ENCODE measurements around the gene SGPP1. TPM values are rescaled to one million over a fixed set of nuclear protein-coding genes. Genes with fewer than 3 reads are reported as not detected.
A peak's percentile ranks its signal among the peaks of the same experiment; 100 is the strongest.
"Not testable (repeated sequence)": the region's sequence is repeated elsewhere in the genome, so short reads cannot be mapped to it uniquely, and the experiment has no call there.

SGPP1 gene
- total RNA-seq, 2 donors from 2014 or later: 16.4 to 17.7 TPM

GRCh38 chr14:63730659-63731058 lies 2.8 kb upstream of the SGPP1 start:
- intact Hi-C loops (cut with DNase I): no loop called here
- no peak for DNase-seq (ENCODE audit: low spot score)

DNA sequence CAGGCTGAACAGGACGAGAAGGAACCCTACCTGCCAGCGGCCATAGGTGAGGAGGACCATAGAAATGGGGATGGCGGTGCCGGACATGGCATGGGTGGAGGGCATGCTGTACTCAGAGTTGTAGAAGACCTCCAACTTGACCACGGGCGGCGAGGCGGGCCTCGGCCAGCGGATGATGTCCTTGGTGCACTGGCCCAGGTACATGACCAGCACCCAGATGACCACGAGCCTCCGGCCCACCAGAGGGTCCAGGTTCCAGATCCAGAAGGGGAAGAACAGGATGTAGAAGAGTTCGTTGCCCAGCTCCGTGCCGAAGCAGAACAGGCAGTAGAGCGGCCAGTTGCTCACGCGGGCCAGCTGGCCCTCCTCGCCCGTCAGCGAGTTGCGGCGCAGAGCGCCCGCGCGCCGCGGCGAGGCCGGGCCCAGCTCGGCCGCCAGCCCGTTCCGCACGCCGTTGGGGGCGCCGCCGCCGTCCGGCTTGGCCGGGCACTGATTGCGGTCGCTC lies 582 bp downstream of the SGPP1 start:
- intact Hi-C loops (cut with DNase I): no loop called here
- DNase-seq (ENCODE audit: low spot score): peak; percentile 84

DNA sequence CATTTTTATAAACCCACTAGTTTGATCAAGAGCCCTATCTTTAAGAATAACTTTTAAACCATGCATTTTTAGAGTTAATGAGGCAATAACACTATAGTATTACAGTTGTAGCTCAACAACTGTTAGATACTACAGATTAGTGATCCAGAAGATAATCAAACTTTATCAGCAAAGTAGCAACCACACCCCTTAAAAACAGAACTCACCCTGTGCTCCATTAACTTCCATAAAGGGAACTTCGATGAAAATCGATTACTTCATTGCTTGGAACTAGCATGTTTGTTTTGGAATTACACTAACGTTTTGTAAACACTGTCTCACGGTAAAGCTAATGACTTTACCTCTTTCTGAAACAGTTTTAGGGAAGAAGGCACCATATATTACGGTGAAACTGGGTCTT lies 1.4 kb downstream of the SGPP1 start:
- no peak for DNase-seq (ENCODE audit: low spot score)
- intact Hi-C loops (cut with DNase I): no loop called here

- DNase-seq (ENCODE audit: low spot score): no peak
- intact Hi-C loops (cut with DNase I): no loop called here
These were observed 1.9 kb downstream of the SGPP1 start for GRCh38 chr14:63725786-63726460.

DNA sequence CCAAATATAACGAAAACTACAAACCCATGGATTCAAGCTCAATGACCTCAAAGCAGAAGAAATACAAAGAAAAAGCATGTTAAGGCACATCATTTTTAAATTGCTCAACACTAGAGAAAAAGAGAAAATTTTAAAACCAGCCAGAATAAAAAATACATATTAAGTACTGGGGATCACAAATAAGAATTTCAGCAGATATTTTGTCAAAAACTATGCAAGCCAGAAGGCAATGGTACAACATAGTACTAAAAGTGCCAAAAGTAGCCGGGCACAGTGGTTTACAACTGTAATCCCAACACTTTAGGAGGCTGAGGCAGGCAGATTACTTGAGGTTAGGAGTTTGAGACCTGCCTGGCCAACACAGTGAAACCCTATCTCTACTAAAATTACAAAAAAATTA lies 10.2 kb downstream of the SGPP1 start:
- DNase-seq (ENCODE audit: low spot score): no peak
- intact Hi-C loops (cut with DNase I): no loop called here

DNA sequence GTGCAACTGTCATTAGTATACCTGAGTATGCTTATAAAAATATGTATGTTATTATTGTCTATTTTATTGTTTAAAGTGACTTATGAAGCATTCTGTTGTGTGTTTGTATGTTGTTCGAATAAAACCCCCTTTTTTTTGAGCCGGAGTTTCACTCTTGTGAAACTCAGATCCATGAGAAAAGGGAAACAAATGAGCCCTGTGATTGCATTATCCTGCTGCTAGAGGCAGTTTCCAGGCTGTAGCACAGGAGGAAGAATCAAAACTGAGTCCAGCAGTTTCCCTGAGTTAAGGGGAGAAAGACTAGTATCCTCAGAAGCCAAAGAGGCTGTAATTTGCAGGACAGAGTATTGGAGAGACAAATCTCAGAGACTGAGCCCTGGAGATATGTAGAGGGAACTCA lies 12.5 kb downstream of the SGPP1 start:
- intact Hi-C loops (cut with DNase I): no loop called here
- DNase-seq (ENCODE audit: low spot score): no peak

GRCh38 chr14:63713764-63714163 lies 14.1 kb downstream of the SGPP1 start:
- intact Hi-C loops (cut with DNase I): no loop called here
- no peak for DNase-seq (ENCODE audit: low spot score)

- DNase-seq (ENCODE audit: low spot score): no peak
- intact Hi-C loops (cut with DNase I): no loop called here
These were observed 14.8 kb downstream of the SGPP1 start for GRCh38 chr14:63713058-63713457.

DNA sequence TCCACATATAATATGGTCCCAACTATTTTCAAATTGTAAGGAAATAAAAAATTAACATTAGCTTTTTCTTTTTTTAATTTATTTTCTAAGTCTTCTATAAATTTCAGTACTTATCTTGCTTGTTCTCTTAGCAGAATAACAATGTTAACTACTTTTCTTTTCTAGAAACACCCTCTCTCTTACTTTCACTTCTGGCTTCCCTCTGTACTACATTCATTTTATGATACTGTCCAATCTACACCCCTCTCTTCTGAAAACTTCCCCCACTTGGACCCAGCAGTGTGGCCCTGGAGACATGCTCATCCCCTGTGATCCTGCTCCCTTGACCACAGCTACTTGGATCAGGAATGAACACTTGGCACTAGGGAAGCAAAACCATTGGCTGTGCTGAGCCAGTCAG lies 15.7 kb downstream of the SGPP1 start:
- intact Hi-C loops (cut with DNase I): no loop called here
- DNase-seq (ENCODE audit: low spot score): no peak

DNA sequence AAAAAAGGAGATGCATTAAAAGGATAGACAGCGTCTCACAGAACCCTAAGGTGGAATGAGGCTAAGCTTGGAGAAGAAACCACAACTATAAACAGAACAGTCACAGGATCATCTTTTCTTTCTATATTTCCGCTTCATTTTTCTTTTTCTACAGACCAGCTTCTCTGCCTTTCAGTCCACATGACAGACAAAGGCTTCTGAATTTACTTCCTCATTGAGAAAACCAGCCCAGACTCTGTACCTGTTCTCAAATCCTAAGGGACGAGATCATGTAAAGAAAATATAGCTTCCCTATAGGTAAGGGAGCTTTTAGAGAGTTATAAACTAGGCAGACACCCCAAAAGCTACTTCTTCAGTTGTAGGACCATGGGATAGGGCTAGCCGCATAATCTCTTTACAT lies 17.4 kb downstream of the SGPP1 start:
- intact Hi-C loops (cut with DNase I): no loop called here
- DNase-seq (ENCODE audit: low spot score): no peak

- DNase-seq (ENCODE audit: low spot score): no peak
- intact Hi-C loops (cut with DNase I): no loop called here
These were observed 18.3 kb downstream of the SGPP1 start for GRCh38 chr14:63709589-63709988.

DNA sequence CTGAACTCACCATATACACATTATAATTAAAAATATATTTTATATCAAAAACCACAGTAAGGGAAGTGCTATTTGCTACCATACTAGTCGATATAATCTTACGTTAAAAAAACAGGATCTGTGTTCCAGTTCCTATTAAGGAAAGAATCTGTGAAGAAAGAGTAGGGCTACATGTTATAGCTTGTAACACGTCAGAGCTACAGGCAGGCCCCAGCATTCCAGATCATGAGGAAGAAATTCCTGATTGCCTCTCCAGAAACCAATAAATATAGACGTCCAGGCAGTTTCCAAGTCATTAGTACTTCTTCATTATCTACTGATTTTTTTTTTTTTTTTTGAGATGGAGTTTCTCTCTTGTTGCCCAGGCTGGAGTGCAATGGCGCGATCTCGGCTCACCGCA lies 20.6 kb downstream of the SGPP1 start:
- DNase-seq (ENCODE audit: low spot score): no peak
- intact Hi-C loops (cut with DNase I): no loop called here

GRCh38 chr14:63705561-63706070 lies 22.2 kb downstream of the SGPP1 start:
- intact Hi-C loops (cut with DNase I): no loop called here
- no peak for DNase-seq (ENCODE audit: low spot score)

DNA sequence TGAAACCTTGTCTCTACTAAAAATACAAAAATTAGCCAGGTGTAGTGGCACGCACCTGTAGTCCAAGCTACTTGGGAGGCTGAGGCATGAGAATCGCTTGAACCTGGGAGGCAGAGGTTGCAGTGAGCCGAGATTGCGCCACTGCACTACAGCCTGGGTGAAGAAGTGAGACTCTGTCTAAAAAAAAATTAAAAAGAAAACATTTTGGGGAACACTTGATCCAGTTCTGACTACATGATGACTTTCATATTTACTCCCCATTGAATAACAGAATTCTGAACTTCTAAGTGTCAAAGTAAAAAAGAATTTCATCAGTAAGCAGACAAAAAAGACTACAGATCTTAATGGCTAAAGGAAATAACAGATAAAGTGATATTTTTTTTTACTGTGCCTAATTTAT lies 25.3 kb downstream of the SGPP1 start:
- intact Hi-C loops (cut with DNase I); DNase-seq (ENCODE audit: low spot score): not testable (repeated sequence)

DNA sequence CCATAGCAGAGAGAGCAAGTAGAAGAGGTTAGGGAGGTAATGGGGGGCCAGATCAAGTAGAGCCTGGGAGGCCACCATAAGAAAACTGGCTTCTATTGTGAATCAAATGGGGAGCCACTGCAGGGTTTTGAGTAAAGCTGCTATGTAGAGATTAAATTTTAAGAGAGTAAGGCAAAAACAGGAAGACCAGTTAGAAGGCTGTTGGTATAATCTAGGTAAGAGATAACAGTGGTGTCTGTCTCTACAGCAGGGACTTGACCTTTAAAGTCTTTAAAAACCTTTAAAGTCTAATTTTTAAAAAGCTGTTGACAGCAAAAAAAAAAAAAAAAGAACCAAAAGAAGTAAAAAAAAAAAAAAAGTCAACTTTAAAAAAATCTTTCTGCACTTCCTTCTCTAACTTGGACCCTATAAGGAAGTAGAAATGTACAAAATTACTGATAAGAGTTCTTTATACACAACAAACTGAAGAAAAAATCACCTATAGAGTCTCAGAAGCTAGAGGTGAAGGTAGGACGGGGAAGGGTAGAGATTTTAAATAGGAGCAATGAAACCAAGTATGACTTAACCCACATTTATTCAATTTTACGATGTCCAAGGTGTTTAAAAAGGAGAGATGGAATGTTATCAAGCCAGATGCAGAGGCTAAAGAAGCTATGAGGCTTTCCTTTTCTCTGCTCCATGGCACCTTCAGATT lies 26.1 kb downstream of the SGPP1 start:
- intact Hi-C loops (cut with DNase I): no loop called here
- DNase-seq (ENCODE audit: low spot score): no peak

DNA sequence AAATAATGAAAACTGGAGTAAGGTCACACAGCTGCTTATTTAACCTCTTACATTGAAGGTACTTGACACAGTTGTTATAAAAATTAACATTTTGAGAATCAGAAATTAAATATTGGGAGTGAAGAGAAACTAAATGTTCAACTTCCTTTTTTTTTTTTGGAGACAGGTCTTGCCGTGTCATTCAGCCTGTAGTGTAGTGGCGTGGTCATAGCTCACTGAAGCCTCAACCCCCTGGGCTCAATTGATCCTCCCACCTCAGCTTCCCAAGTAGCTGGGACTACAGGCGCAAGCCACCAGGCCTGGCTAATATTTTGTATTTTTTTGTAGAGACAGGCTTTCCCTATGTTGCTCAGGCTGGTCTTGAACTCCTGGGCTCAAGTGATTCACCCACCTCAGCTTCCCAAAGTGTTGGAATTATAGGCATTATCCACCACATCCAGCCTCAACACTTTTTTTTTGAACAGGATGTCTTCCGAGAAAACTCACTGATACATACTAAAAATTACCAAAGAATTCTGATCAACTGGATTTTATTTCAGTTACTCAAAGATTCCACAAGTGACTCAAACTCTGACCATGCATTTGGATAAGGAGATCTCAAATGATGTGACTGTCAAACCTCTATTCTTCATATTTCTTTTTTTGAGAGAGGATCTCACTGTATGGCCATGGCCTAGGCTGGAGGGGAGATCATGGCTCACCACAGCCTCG lies 35.4 kb downstream of the SGPP1 start:
- DNase-seq (ENCODE audit: low spot score): no peak
- intact Hi-C loops (cut with DNase I): no loop called here

- intact Hi-C loops (cut with DNase I): no loop called here
These were observed 38.7 kb downstream of the SGPP1 start for GRCh38 chr14:63689132-63689531.

DNA sequence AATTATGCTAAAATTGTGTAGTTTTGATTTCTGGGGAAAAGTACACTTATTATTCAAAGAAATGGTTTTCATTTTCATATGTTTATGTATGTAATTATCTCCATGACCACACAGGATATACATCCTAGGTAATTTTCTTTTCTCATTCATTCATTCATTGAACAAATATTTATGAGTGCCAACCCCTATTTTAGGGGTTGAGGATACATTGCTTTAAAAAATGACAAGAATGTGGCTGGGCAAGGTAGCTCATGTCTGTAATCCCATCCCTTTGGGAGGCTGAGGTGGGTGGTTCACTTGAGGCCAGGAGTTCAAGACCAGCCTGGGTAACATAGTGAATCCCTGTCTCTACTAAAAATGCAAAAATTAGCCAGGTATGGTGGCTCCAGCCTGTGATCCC lies 40.9 kb downstream of the SGPP1 start:
- intact Hi-C loops (cut with DNase I): no loop called here
- DNase-seq (ENCODE audit: low spot score): no peak

More at GRCh38 chr14:63689132-63689531, 38.7 kb downstream of the SGPP1 start:
- no peak for DNase-seq (ENCODE audit: low spot score)

DNA sequence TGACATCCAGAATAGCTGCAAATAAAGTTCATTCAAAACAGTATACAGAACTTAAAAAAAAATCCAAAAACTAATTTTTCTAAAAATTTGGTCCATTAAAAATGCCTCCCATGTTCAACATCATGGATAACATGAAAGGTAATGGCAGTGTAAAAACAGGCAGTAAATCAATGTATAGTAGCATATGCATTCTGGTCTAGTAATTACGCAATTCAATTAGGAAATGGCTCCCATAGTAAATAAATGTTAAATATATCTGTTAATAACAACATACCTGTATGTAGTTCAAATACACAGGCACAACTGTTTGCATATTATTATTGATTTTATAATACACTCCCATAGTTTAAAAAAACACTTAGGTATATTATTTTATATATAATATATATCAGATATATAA lies 42.5 kb downstream of the SGPP1 start:
- DNase-seq (ENCODE audit: low spot score): no peak
- intact Hi-C loops (cut with DNase I): no loop called here

Data from posterior vena cava (tissue), 2 donors.